Coronary artery (tissue), 2 donors: ENCODE results near the gene CRBN.

Experiments
- DNase-seq: peaks from one replicate; pipeline ENCODE4 v3.0.0-alpha.2; 2017; ENCODE audit warnings: low spot score
- H3K27ac ChIP-seq, 2 donors: fragments of 200-600 bp; sonication (generic); one replicate each; pipeline ENCODE4 v1.5.1; 2016 to 2019
- H3K4me3 ChIP-seq: fragments of 200-600 bp; sonication (generic); 2 replicates; pipeline ENCODE4 v1.5.1; 2016; ENCODE audit warnings: mild to moderate bottlenecking, moderate library complexity
- TF ChIP-seq, protein P1 (sequence below): fragments of 200-600 bp; sonication (generic); IDR thresholded peaks from one replicate; pipeline ENCODE4 v1.5.1; 2019; ENCODE audit warnings: antibody characterized with exemption

The CRBN gene

DNA sequence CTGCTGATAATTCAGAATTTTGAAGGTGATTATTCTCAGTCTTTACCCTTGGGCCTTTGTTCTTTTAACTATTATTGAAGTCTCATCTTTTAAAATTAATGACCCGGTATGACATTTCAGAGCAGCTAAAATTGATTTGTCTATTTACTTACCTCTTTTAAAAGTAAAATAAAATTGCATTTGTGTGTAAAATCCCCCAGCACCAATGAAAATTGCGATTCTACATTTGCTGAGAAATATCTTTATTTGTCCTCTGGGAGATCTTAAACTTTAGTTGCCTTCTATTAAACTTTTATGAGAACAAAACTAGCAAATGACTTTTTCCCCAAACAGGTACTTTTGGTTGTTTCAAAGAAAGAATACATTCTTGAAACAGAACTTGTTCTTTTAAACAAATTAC, 61.8 kb downstream of the CRBN start:
- no peak overlapping the region for H3K4me3 ChIP-seq
- DNase-seq = no peak
- H3K27ac ChIP-seq = no peak overlapping the region
- TF ChIP-seq, protein P1, sequence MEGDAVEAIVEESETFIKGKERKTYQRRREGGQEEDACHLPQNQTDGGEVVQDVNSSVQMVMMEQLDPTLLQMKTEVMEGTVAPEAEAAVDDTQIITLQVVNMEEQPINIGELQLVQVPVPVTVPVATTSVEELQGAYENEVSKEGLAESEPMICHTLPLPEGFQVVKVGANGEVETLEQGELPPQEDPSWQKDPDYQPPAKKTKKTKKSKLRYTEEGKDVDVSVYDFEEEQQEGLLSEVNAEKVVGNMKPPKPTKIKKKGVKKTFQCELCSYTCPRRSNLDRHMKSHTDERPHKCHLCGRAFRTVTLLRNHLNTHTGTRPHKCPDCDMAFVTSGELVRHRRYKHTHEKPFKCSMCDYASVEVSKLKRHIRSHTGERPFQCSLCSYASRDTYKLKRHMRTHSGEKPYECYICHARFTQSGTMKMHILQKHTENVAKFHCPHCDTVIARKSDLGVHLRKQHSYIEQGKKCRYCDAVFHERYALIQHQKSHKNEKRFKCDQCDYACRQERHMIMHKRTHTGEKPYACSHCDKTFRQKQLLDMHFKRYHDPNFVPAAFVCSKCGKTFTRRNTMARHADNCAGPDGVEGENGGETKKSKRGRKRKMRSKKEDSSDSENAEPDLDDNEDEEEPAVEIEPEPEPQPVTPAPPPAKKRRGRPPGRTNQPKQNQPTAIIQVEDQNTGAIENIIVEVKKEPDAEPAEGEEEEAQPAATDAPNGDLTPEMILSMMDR = no peak

DNA sequence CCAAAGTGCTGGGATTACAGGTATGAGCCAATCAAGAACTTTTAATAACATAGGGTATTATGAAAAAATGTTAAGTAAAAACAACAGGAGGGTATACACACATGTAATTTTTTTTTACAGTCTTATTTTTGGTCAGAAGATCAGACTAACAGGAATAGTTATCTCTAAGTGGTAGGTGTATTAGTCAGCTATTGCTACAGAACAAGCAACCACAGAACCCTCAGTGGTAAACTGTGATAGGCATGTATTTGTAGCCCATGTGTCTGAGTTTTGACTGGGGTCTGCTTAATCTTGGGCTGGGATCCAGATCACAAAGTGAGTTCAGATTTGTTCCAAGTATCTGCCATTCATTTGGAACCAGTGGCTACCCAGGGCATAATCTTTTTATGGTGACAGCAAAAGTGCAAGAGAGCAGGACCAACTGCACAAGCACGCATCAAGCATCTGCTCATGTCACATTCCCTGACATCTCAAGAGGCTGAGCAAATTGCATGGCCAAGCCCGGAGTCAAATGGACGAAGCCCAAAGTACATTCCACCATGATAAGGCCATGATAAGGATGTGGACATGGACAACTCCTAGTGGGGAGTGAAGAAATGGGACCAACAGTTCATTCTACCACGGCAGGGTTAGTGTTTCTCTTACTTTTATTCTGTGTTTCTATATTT, 66.3 kb downstream of the CRBN start:
- Histone ChIP-seq H3K4me3 (no peak overlapping the region), H3K27ac (no peak overlapping the region)
- TF ChIP-seq, protein P1 = no peak
- no peak for DNase-seq

DNA sequence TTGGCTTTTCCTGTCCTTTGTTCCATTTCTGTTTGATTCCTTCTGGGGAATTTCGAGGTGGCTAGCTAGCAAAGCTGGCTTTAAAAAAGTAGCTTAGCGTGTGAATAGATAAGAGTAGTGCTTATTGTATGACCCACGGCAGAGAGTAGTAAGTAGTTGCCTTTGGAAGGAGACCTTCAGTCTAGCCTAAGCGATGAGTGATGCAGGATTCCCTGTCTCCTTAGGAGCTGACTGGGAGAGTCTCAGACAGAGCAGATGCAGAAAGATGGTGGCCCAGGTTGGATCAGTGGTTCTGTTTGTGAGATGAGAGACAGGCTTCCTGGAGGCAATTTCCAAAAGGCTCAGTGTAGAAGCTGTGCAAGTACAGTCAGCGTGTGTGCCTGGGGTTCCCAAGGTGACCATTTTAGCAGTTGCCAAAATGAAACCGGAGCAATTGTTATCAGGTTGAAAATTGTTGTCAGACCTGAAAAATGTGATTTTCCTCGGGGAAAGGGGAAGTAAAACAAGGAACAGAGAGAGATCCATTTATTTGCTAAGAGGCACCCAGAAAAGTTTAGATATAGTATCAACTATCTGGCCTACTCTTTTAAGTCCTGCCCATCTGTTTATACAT, 68.6 kb downstream of the CRBN start:
- DNase-seq = no peak
- no peak overlapping the region for H3K4me3 ChIP-seq
- TF ChIP-seq, protein P1 = no peak
- H3K27ac ChIP-seq = no peak overlapping the region

DNA sequence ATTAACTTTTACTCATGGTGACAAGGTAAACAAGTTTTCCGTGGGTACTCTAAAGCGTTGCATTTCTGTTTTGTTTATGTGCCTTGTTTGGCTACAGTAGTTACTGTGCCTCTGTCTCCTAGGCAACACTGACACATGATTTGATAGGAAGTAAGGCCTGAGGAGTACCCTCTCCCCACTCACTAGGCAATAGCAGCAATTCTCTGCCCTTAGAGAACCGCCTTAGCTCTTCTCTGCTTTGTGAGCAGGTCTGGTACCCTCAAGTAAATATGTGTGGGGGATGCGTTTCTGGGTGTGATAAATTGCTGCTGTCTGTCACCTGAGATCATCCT, 69.2 kb downstream of the CRBN start, which contains the start of gene IL5RA:
IL5RA (minus strand) TSS at position 76 of the 332 bp plus-strand sequence. CDS start 5,390 bp downstream, outside the sequence.
- no peak for DNase-seq
- Histone ChIP-seq H3K4me3 (peak within 1 kb of the TSS; percentile 37), H3K27ac (no peak within 1 kb of the TSS)
- TF ChIP-seq, protein P1 = no peak

DNA sequence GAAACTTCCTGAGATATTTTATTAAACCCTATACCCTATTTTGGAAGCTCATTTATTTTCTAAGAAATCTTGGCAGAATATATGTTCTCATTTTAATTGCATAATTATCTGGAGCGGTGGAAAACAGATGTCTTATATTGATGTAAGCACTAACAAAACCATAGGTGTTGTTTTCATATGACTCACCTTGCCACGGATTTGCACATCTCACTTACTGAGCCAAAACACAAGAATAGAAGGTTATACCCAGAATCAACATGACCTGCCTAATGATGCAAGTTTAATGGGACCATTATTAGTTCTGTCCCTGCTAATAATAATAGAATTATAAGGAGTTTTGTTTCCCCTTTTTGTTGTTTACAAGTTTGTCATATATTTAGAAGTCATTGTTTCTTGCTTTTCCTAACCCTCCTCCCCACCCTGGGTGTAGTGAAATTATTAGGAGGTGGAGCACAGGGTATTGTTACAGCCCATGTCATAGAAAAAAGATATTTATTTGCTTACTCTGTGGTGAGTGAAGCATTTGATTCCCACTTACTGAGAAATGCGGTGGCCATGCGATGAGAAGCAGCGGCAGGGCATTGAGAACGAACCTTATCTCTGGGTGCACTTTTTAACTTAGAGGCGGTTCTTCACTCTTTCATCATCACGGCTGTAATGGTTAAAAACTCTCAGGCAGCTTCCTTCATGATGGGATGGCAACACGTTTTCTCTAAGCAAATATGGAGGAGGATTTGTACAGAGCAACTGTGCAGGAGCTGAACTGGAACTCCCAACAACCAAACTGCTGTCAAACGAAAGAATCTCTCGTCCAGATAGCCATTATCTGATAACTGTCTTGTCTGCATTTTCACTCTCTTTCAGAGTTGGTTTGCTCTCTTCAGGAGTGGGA, 69.8 kb downstream of the CRBN start:
- no peak for DNase-seq
- Histone ChIP-seq H3K4me3 (peak overlapping the region; percentile 37), H3K27ac (no peak overlapping the region)
- TF ChIP-seq, protein P1 = no peak

DNA sequence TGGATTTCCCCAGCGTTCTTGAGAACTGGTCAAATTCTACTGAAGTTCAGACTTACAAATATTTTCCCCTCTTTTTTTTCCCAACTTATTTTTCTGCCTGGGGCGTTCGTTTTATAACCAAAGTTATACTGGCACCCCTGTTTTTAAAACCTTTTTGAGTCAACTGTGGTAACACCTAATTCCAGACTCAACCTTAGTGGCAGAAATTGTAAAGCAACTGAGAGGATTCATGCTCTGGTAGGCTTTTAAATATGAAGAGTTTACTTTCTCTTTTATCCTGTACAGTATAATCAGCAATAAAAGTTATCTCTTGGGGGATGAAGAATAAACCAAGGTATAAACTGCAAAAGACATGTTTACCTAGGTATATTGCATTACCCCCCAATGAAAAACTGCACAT, 71.6 kb downstream of the CRBN start:
- no peak overlapping the region for H3K27ac ChIP-seq
- H3K4me3 ChIP-seq = no peak overlapping the region
- TF ChIP-seq, protein P1 = no peak
- no peak for DNase-seq
